H9 (cell line): Measurements from ENCODE around the gene KRT13. TPM values are rescaled to one million over a fixed set of nuclear protein-coding genes. Genes with fewer than 3 reads are reported as not detected.

ENCODE experiments used
- DNase-seq: peaks from one replicate; pipeline ENCODE4 v3.0.0-alpha.2; 2017
- H2AFZ ChIP-seq: one replicate; pipeline ENCODE4 v1.6.1; 2013; ENCODE audit warnings: mild to moderate bottlenecking, low read length, control low read depth, moderate library complexity
- H2AK5ac ChIP-seq: 2 replicates; pipeline ENCODE4 v1.6.1; 2013; ENCODE audit warnings: low read length, control low read depth, mixed read lengths; ENCODE audit not compliant: insufficient read length
- H2BK120ac ChIP-seq: one replicate; pipeline ENCODE4 v1.6.1; 2013; ENCODE audit warnings: low read depth, mild to moderate bottlenecking, low read length, control low read depth, inconsistent platforms; ENCODE audit not compliant: poor library complexity, severe bottlenecking
- H2BK12ac ChIP-seq: 2 replicates; pipeline ENCODE4 v1.6.1; 2013; ENCODE audit warnings: low read length, control low read depth, mixed read lengths, low read depth; ENCODE audit not compliant: insufficient read length
- H2BK15ac ChIP-seq: 2 replicates; pipeline ENCODE4 v1.6.1; 2013; ENCODE audit warnings: low read depth, low read length, control low read depth
- H2BK20ac ChIP-seq: one replicate; pipeline ENCODE4 v1.6.1; 2013; ENCODE audit warnings: low read depth, mild to moderate bottlenecking, low read length, control low read depth, inconsistent platforms; ENCODE audit not compliant: poor library complexity, severe bottlenecking
- H2BK5ac ChIP-seq: 2 replicates; pipeline ENCODE4 v1.6.1; 2013; ENCODE audit warnings: low read length, control low read depth, mixed read lengths; ENCODE audit not compliant: insufficient read length
- H3K14ac ChIP-seq: 2 replicates; pipeline ENCODE4 v1.6.1; 2013; ENCODE audit warnings: low read length, control low read depth; ENCODE audit not compliant: insufficient read depth
- H3K18ac ChIP-seq: 2 replicates; pipeline ENCODE4 v1.6.1; 2013; ENCODE audit warnings: low read depth, mild to moderate bottlenecking, mixed read lengths, low read length, control low read depth; ENCODE audit not compliant: insufficient read length
- H3K23ac ChIP-seq: 2 replicates; pipeline ENCODE4 v1.6.1; 2013; ENCODE audit warnings: low read length, control low read depth, mixed read lengths, low read depth; ENCODE audit not compliant: insufficient read length
- H3K23me2 ChIP-seq: 2 replicates; pipeline ENCODE4 v1.6.1; 2013; ENCODE audit warnings: low read depth, mild to moderate bottlenecking, mixed read lengths, low read length, control low read depth; ENCODE audit not compliant: insufficient read length, poor library complexity, severe bottlenecking
- H3K27ac ChIP-seq: 2 replicates; pipeline ENCODE4 v1.5.1; 2013; ENCODE audit warnings: low read length, control low read depth, mixed read lengths, low read depth; ENCODE audit not compliant: insufficient read length
- H3K27me3 ChIP-seq: 2 replicates; pipeline ENCODE4 v1.6.1; 2013; ENCODE audit warnings: low read length, control low read depth, inconsistent platforms; ENCODE audit not compliant: insufficient read depth
- H3K4ac ChIP-seq: 2 replicates; pipeline ENCODE4 v1.6.1; 2013; ENCODE audit warnings: low read depth, mild to moderate bottlenecking, control low read depth, inconsistent platforms, low read length, moderate library complexity
- H3K4me1 ChIP-seq: 2 replicates; pipeline ENCODE4 v1.6.1; 2013; ENCODE audit warnings: low read length, control low read depth, inconsistent platforms; ENCODE audit not compliant: insufficient read depth
- H3K4me2 ChIP-seq: 2 replicates; pipeline ENCODE4 v1.6.1; 2013; ENCODE audit warnings: low read length, control low read depth, mixed read lengths; ENCODE audit not compliant: insufficient read length, insufficient read depth
- H3K56ac ChIP-seq: 2 replicates; pipeline ENCODE4 v1.6.1; 2013; ENCODE audit warnings: low read depth, mild to moderate bottlenecking, mixed read lengths, low read length, control low read depth; ENCODE audit not compliant: insufficient read length
- H3K79me1 ChIP-seq: 2 replicates; pipeline ENCODE4 v1.6.1; 2013; ENCODE audit warnings: low read depth, mild to moderate bottlenecking, moderate library complexity, low read length, control low read depth, inconsistent platforms; ENCODE audit not compliant: insufficient read depth, poor library complexity, severe bottlenecking
- H3K79me2 ChIP-seq: 2 replicates; pipeline ENCODE4 v1.6.1; 2013; ENCODE audit warnings: low read length, control low read depth, inconsistent platforms; ENCODE audit not compliant: insufficient read depth
- H3K9ac ChIP-seq: 2 replicates; pipeline ENCODE4 v1.6.1; 2013; ENCODE audit warnings: low read length, control low read depth, mixed read lengths; ENCODE audit not compliant: insufficient read length; ENCODE audit errors: extremely low read depth
- H3K9me3 ChIP-seq: one replicate; pipeline ENCODE4 v1.6.1; 2013; ENCODE audit warnings: low read depth, low read length, inconsistent platforms; ENCODE audit not compliant: control insufficient read depth
- H3T11ph ChIP-seq: one replicate; pipeline ENCODE4 v1.6.1; 2013; ENCODE audit warnings: mild to moderate bottlenecking, low read length, control low read depth, inconsistent platforms
- H4K20me1 ChIP-seq: one replicate; pipeline ENCODE4 v1.6.1; 2013; ENCODE audit not compliant: control insufficient read depth, insufficient read length, insufficient read depth
- H4K5ac ChIP-seq: 2 replicates; pipeline ENCODE4 v1.6.1; 2013; ENCODE audit warnings: low read depth, mild to moderate bottlenecking, mixed read lengths, low read length, control low read depth; ENCODE audit not compliant: insufficient read length
- H4K8ac ChIP-seq: replicated peaks from 2 replicates; pipeline ENCODE4 v1.6.1; 2013; ENCODE audit warnings: low read length, control low read depth, mixed read lengths, low read depth; ENCODE audit not compliant: insufficient read length
- H4K91ac ChIP-seq: 2 replicates; pipeline ENCODE4 v1.6.1; 2013; ENCODE audit warnings: low read depth, mild to moderate bottlenecking, moderate library complexity, mixed read lengths, low read length, control low read depth; ENCODE audit not compliant: insufficient read length
- H3K27ac Mint-ChIP-seq, 3 experiments: 2 replicates in 2 of 3; 3 replicates in 1 of 3; pipeline ENCODE4 v1.8.0; 2020 to 2021; ENCODE audit warnings: mixed read lengths in 3 of 3, mild to moderate bottlenecking in 1 of 3, moderate library complexity in 1 of 3
- H3K27me3 Mint-ChIP-seq: 2 replicates; pipeline ENCODE4 v1.8.0; 2021; ENCODE audit warnings: low read depth, mild to moderate bottlenecking, moderate library complexity, mixed read lengths
- H3K36me3 Mint-ChIP-seq, 3 experiments: 2 replicates in 2 of 3; 3 replicates in 1 of 3; pipeline ENCODE4 v1.8.0; 2020 to 2021; ENCODE audit warnings: low read depth in 3 of 3, mixed read lengths in 3 of 3; ENCODE audit not compliant: insufficient read depth in 1 of 3
- H3K4me1 Mint-ChIP-seq, 2 experiments: 2 replicates each; pipeline ENCODE4 v1.8.0; 2020; ENCODE audit warnings: mixed read lengths in 2 of 2
- H3K4me3 Mint-ChIP-seq, 2 experiments: 2 replicates in 1 of 2; 3 replicates in 1 of 2; pipeline ENCODE4 v1.8.0; 2020 to 2021; ENCODE audit warnings: mild to moderate bottlenecking in 2 of 2, mixed read lengths in 2 of 2, moderate library complexity in 1 of 2
- H3K9me3 Mint-ChIP-seq, 2 experiments: 2 replicates in 1 of 2; 3 replicates in 1 of 2; pipeline ENCODE4 v1.8.0; 2020; ENCODE audit warnings: mild to moderate bottlenecking in 2 of 2, mixed read lengths in 2 of 2, moderate library complexity in 1 of 2
- WGBS: extraction: QIAGEN DNeasy Blood & Tissue Kit; methylation state at CpG from one replicate; pipeline ENCODE4 v1.1.7; 2013; ENCODE audit warnings: missing lambda C conversion rate, low lambda C conversion rate, mixed read lengths; ENCODE audit not compliant: insufficient read length; ENCODE audit errors: extremely low coverage; 5-methylcytosine and 5-hydroxymethylcytosine counted together
- total RNA-seq: library from RNA; stranded (reverse); gene quantifications from 2 replicates; pipeline ENCODE4 v1.2.1, GENCODE V29; 2021
- TF ChIP-seq, protein P1 (sequence below): fragments of 200-600 bp; sonication (generic); conservative IDR thresholded peaks from 3 replicates; pipeline ENCODE4 v1.8.0; 2021; ENCODE audit warnings: antibody characterized with exemption, mild to moderate bottlenecking

KRT13 gene
- total RNA-seq, 1 experiment from 2014 or later, result not detected

DNA sequence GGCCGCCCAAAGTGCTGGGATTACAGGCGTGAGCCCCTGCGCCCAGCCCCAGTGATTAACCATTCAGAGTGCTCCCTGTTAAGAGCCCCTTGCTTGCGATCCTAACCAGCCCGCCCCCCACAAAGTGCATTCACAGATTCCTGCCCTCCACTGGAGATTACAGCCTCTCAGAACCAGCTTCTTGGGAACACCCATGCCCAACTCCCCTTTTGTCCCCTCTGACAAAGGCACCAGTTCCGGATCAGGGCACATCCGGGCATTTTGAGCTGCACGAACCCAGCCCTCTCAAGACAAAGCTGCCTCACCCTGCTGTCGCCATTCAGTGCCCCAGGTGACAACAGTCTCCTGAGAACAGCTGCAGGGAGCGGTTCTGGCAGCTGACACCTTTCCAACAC lies 23.5 kb upstream of the KRT13 start:
- no peaks in the 10 kb centered on the region for H3K79me1 ChIP-seq
- H3K9ac ChIP-seq, result no peak overlapping the region
- H3K4me1 Mint-ChIP-seq, result peaks cover 30 to 33% of the 10 kb centered on the region in 2 experiments
- H4K8ac ChIP-seq, result no peak overlapping the region
- H3K4me2 ChIP-seq, result no peak overlapping the region
- no peaks in the 10 kb centered on the region for H3K9me3 Mint-ChIP-seq
- H4K5ac ChIP-seq, result no peak overlapping the region
- H2AK5ac ChIP-seq, result no peak overlapping the region
- no peak overlapping the region for H3K27ac ChIP-seq
- H2AFZ ChIP-seq, result no peak overlapping the region
- H3T11ph ChIP-seq, result no peak overlapping the region
- H3K27ac Mint-ChIP-seq, result peak overlapping the region; percentile 19 to 96 (median 25); a peak in 3 of 7 replicates
- H2BK120ac ChIP-seq, result no peak overlapping the region
- H3K27me3 Mint-ChIP-seq, result peaks cover 20% of the 10 kb centered on the region
- H2BK20ac ChIP-seq, result no peak overlapping the region
- peak overlapping the region; percentile 36 for H3K18ac ChIP-seq
- no peaks in the 10 kb centered on the region for H4K20me1 ChIP-seq
- H3K4me1 ChIP-seq, result no peaks in the 10 kb centered on the region
- H3K79me2 ChIP-seq, result peaks cover 4% of the 10 kb centered on the region; the same call in 1 of the 2 replicates
- TF ChIP-seq, protein P1, sequence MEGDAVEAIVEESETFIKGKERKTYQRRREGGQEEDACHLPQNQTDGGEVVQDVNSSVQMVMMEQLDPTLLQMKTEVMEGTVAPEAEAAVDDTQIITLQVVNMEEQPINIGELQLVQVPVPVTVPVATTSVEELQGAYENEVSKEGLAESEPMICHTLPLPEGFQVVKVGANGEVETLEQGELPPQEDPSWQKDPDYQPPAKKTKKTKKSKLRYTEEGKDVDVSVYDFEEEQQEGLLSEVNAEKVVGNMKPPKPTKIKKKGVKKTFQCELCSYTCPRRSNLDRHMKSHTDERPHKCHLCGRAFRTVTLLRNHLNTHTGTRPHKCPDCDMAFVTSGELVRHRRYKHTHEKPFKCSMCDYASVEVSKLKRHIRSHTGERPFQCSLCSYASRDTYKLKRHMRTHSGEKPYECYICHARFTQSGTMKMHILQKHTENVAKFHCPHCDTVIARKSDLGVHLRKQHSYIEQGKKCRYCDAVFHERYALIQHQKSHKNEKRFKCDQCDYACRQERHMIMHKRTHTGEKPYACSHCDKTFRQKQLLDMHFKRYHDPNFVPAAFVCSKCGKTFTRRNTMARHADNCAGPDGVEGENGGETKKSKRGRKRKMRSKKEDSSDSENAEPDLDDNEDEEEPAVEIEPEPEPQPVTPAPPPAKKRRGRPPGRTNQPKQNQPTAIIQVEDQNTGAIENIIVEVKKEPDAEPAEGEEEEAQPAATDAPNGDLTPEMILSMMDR, result no peak
- H2BK5ac ChIP-seq, result no peak overlapping the region
- peaks cover 13% of the 10 kb centered on the region for H3K23me2 ChIP-seq
- no peaks in the 10 kb centered on the region for H3K9me3 ChIP-seq
- H3K4me3 Mint-ChIP-seq, result peak overlapping the region; percentile 88 to 94
- H3K14ac ChIP-seq, result 0 out of 2 replicates have a peak overlapping the region, but pooled peaks have one; percentile 50
- no peaks in the 10 kb centered on the region for H3K27me3 ChIP-seq
- no peak overlapping the region for H3K4ac ChIP-seq
- no peak overlapping the region for H2BK12ac ChIP-seq
- DNase-seq, result no peak
- H3K23ac ChIP-seq, result no peak overlapping the region
- peaks cover 19 to 29% (median 26%) of the 10 kb centered on the region in 3 experiments; a peak in 6 of 7 replicates for H3K36me3 Mint-ChIP-seq
- WGBS, result no CpG with 5 or more reads among the region's 10 CpGs
- no peak overlapping the region for H2BK15ac ChIP-seq
- H3K56ac ChIP-seq, result no peak overlapping the region
- H4K91ac ChIP-seq, result no peak overlapping the region
